Placental epithelial cell (primary cell): ENCODE measurements around the gene NEK1. TPM values are rescaled to one million over a fixed set of nuclear protein-coding genes. Genes with fewer than 3 reads are reported as not detected.

Experiments
- total RNA-seq: library from RNA; depleted of rRNA; stranded (reverse); fragments of >200 nt; gene quantifications from 2 replicates; pipeline ENCODE4 v1.2.3, GENCODE V29; 2012

NEK1 gene
- 11.8 and 13.7 TPM in 2 replicates for total RNA-seq

GRCh38 chr4:169611991-169612870, at the start of gene NEK1:
NEK1 (minus strand) TSS chr4:169612583; CDS start chr4:169602630, 9,953 bp downstream.

GRCh38 chr4:169619958-169620879, 7.8 kb upstream of the NEK1 start, which contains the start of gene CLCN3:
CLCN3 (plus strand) TSS chr4:169620578; CDS start chr4:169635929, 15,351 bp downstream.

Other genes with a start within 250 kb of the NEK1 start
- 41.6 and 48.0 TPM in 2 replicates for gene CLCN3, start 8.0 kb upstream of the NEK1 start, total RNA-seq
- 15.3 and 30.0 TPM in 2 replicates for gene HPF1, start 145.4 kb upstream of the NEK1 start, total RNA-seq